SK-N-SH treated with all-trans-retinoic acid at 6 μM for 48 hours (cell line): ENCODE results near the gene CHKA.

Source experiments
- ATAC-seq: fragments of 200-7000 bp; cut with Tn5 transposase; 3 replicates; pipeline ENCODE4 v1.9.1; 2020; ENCODE audit warnings: mild to moderate bottlenecking, moderate library complexity
- ARNTL ChIP-seq: fragments of 450-650 bp; formaldehyde crosslinking; IDR thresholded peaks from 2 replicates; pipeline ENCODE4 v1.5.0; 2020; ENCODE audit warnings: low read depth, mild to moderate bottlenecking, moderate library complexity, borderline replicate concordance
- BACH2 ChIP-seq: fragments of 250-450 bp; sonication (Bioruptor Pico); IDR thresholded peaks from 2 replicates; pipeline ENCODE4 v1.9.0; 2021; ENCODE audit warnings: mild to moderate bottlenecking, borderline replicate concordance
- CSDC2 ChIP-seq: fragments of 250-450 bp; sonication (Bioruptor Pico); IDR thresholded peaks from 2 replicates; pipeline ENCODE4 v1.5.0; 2020; ENCODE audit warnings: mild to moderate bottlenecking, moderate library complexity
- CSRNP3 ChIP-seq: fragments of 250-450 bp; sonication (Bioruptor Pico); IDR thresholded peaks from 2 replicates; pipeline ENCODE4 v1.5.1; 2021; ENCODE audit warnings: mild to moderate bottlenecking, moderate library complexity
- GLIS3 ChIP-seq: fragments of 250-450 bp; sonication (Bioruptor Pico); IDR thresholded peaks from 2 replicates; pipeline ENCODE4 v1.5.0; 2020; ENCODE audit warnings: mild to moderate bottlenecking, moderate library complexity
- OSR1 ChIP-seq: fragments of 250-450 bp; sonication (Bioruptor Pico); IDR thresholded peaks from 2 replicates; pipeline ENCODE4 v1.8.0; 2022; ENCODE audit warnings: moderate library complexity, mild to moderate bottlenecking, inconsistent platforms
- POU6F1 ChIP-seq: fragments of 250-450 bp; sonication (Bioruptor Pico); IDR thresholded peaks from 2 replicates; pipeline ENCODE4 v1.8.0; 2021; ENCODE audit warnings: low read depth, mild to moderate bottlenecking, moderate library complexity, borderline replicate concordance
- PPARA ChIP-seq: fragments of 250-450 bp; sonication (Bioruptor Pico); IDR thresholded peaks from 2 replicates; pipeline ENCODE4 v1.5.0; 2020; ENCODE audit warnings: mild to moderate bottlenecking, borderline replicate concordance
- RARB ChIP-seq: fragments of 250-450 bp; sonication (Bioruptor Pico); IDR thresholded peaks from 2 replicates; pipeline ENCODE4 v1.8.0; 2021; ENCODE audit warnings: mild to moderate bottlenecking, moderate library complexity
- SNAI2 ChIP-seq: fragments of 250-450 bp; sonication (Bioruptor Pico); IDR thresholded peaks from 2 replicates; pipeline ENCODE4 v1.5.0; 2020; ENCODE audit warnings: mild to moderate bottlenecking, moderate library complexity
- TCF4 ChIP-seq: fragments of 250-450 bp; sonication (Bioruptor Pico); IDR thresholded peaks from 2 replicates; pipeline ENCODE4 v1.8.0; 2021; ENCODE audit warnings: mild to moderate bottlenecking, moderate library complexity, borderline replicate concordance
- TSHZ2 ChIP-seq: fragments of 250-450 bp; sonication (Bioruptor Pico); IDR thresholded peaks from 2 replicates; pipeline ENCODE4 v1.5.0; 2020; ENCODE audit warnings: mild to moderate bottlenecking, moderate library complexity
- ZC3H10 ChIP-seq: fragments of 250-450 bp; sonication (Bioruptor Pico); IDR thresholded peaks from 2 replicates; pipeline ENCODE4 v1.5.1; 2021; ENCODE audit warnings: mild to moderate bottlenecking, moderate library complexity
- ZFP3 ChIP-seq: fragments of 250-450 bp; sonication (Bioruptor Pico); IDR thresholded peaks from 2 replicates; pipeline ENCODE4 v1.5.0; 2020; ENCODE audit warnings: mild to moderate bottlenecking, moderate library complexity
- ZFP30 ChIP-seq: fragments of 450-650 bp; formaldehyde crosslinking; IDR thresholded peaks from 2 replicates; pipeline ENCODE4 v1.5.0; 2022; ENCODE audit warnings: mild to moderate bottlenecking, moderate library complexity
- ZNF565 ChIP-seq: fragments of 450-650 bp; formaldehyde crosslinking; conservative IDR thresholded peaks from 2 replicates; pipeline ENCODE4 v1.5.0; 2020; ENCODE audit warnings: low read depth, mild to moderate bottlenecking, moderate library complexity
- ZNF70 ChIP-seq: fragments of 450-650 bp; formaldehyde crosslinking; IDR thresholded peaks from 2 replicates; pipeline ENCODE4 v1.5.0; 2020; ENCODE audit warnings: mild to moderate bottlenecking, moderate library complexity
- ZNF8 ChIP-seq: fragments of 450-650 bp; formaldehyde crosslinking; IDR thresholded peaks from 2 replicates; pipeline ENCODE4 v1.5.0; 2020; ENCODE audit warnings: mild to moderate bottlenecking, moderate library complexity
- TF ChIP-seq, protein P1 (sequence below): fragments of 250-450 bp; sonication (Bioruptor Pico); IDR thresholded peaks from 2 replicates; pipeline ENCODE4 v1.5.1; 2020; ENCODE audit warnings: low read depth, mild to moderate bottlenecking, moderate library complexity

The CHKA gene

DNA sequence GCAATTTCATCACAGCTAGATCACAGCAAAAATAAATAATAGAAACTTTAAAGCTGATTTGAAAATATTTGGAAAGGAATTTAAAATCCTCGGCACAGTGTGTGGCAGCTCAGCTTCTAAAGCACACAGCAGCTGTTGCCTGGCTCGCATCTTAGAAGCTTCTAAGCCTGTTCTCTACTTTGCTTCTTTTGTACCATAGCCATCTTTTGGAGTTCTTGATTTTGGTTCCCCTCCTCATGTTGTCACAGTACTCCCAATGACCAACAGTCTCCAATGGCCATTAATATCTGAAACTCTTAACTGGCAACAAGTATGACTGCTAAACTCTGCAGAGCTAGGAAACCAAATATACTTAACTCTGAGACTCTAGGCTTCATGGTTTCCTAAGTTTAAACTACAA is 28.8 kb downstream of the CHKA start:
- TF ChIP-seq ZNF8 (CRISPR knock-in tag) (no peak), ARNTL (no peak), ZFP30 (no peak), ZNF565 (no peak), POU6F1 (CRISPR knock-in tag) (no peak), OSR1 (CRISPR knock-in tag) (no peak), TSHZ2 (CRISPR knock-in tag) (no peak), BACH2 (CRISPR knock-in tag) (no peak), CSDC2 (no peak), RARB (CRISPR knock-in tag) (no peak), SNAI2 (CRISPR knock-in tag) (no peak)

DNA sequence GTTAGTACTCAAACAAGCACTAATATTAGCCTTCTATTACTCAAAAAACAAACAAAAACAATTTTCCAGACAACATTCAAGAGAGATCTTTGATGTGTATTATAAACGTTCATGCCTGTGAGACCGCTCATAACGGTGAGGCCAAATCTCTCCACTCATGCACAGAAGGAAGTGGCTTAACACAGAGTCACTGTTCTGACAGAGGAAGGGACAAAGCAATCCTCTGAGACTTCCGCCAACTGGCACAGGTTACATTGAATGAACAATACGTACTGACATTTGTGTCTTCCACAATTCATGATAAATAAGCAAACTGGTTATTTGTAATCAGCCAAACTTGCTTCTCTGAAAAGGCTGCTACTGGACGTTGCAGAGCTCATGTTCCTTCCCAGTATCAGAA is 30.5 kb downstream of the CHKA start:
- TF ChIP-seq TSHZ2 (CRISPR knock-in tag) (no peak), ZC3H10 (CRISPR knock-in tag) (no peak), ZNF70 (CRISPR knock-in tag) (no peak), PPARA (CRISPR knock-in tag) (no peak), CSRNP3 (CRISPR knock-in tag) (no peak), CSDC2 (no peak), RARB (CRISPR knock-in tag) (no peak), ZFP30 (no peak), TCF4 (CRISPR knock-in tag) (no peak), OSR1 (CRISPR knock-in tag) (no peak), POU6F1 (CRISPR knock-in tag) (no peak), ZNF8 (CRISPR knock-in tag) (no peak), ARNTL (no peak), ZFP3 (CRISPR knock-in tag) (no peak), SNAI2 (CRISPR knock-in tag) (no peak), GLIS3 (CRISPR knock-in tag) (no peak), ZNF565 (no peak)
- TF ChIP-seq, protein P1, sequence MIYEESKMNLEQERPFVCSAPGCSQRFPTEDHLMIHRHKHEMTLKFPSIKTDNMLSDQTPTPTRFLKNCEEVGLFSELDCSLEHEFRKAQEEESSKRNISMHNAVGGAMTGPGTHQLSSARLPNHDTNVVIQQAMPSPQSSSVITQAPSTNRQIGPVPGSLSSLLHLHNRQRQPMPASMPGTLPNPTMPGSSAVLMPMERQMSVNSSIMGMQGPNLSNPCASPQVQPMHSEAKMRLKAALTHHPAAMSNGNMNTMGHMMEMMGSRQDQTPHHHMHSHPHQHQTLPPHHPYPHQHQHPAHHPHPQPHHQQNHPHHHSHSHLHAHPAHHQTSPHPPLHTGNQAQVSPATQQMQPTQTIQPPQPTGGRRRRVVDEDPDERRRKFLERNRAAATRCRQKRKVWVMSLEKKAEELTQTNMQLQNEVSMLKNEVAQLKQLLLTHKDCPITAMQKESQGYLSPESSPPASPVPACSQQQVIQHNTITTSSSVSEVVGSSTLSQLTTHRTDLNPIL = no peak
- no peak for ATAC-seq

More for the DNA sequence above, 28.8 kb downstream of the CHKA start:
- no peak for ATAC-seq
